Medulla oblongata (tissue), 1 donor: ENCODE results near the gene OR5K4.
"Not testable (repeated sequence)": the region's sequence is repeated elsewhere in the genome, so short reads cannot be mapped to it uniquely, and the experiment has no call there.

ENCODE experiments used
- DNase-seq: peaks from one replicate; pipeline ENCODE4 v3.0.0-alpha.2; 2015; ENCODE audit errors: extremely low spot score

OR5K4 gene

DNA sequence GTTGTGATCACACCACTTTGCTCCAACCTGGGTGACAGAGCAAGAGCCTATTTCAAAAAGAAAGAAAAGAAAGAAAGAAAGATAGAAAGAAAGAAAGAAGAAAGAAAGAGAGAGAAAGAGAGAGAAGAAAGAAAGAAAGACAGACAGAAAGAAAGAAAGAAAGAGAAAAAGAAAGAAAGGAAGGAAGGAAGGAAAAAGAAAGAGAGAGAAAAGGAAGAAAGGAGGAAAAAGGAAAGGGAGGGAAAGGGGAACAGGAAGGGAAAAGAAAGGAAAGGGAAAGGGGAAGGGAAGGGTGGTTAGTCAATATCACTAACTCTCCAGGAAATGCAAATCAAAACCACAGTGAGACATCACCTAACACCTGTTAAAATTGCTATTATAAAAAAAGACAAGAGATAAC is 18.2 kb downstream of the OR5K4 start:
- no peak for DNase-seq

DNA sequence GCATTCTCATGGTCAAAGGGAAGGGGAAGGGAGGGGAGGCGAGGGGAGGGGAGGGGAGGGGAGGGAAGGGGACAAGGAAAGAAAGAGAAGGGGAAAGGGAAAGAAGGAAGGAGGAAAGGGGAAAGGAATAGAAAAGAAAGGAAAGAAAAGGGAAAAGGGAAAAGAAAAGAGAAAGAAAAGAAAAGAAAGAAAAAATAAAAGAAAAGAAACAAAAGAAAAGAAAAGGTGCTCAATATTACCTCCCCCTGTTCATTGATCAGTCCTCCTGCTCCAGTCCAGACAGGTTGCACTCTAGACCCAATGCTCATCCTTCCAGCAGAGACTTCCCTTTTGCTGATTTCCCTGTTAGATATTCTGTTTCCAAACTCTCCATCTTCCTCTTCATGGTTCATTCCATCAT is 18.8 kb downstream of the OR5K4 start:
- no peak for DNase-seq

DNA sequence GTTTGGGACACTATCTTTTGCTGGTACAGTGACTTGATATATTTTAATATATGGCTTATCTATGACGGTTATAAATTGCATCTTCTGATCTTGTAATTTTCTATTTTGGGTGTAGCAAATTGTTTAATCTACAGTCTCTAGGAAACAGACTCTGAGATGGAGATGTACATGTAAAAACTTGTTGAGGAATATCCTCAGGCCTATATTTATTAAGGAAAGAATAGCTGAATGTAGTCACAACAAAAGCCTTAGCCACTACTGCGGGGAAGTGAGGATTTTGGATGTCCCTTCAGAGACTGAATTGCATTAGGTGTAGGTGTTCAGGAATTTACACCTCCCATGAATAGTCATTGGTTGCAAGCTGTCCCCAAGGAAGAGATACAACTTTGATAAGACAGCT is 23.0 kb downstream of the OR5K4 start:
- no peak for DNase-seq

DNA sequence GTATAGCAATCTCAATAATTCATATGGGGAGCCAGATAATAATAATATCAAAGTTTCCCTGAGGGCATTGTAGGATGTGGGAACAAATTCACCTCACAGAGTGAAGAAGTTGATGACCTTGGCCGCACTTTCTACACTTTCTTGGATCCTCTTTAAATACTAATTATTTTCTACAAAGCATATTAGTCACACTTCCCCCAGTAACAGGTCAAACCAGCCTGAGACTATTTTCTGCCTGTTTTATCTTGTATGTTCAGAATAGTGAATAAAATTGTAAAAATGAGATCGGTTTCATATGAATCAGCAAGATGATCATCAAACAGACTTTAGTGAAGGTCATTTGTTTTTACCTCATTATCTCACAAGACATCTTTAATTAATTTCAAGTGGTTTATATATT is 34.5 kb downstream of the OR5K4 start:
- DNase-seq: no peak

DNA sequence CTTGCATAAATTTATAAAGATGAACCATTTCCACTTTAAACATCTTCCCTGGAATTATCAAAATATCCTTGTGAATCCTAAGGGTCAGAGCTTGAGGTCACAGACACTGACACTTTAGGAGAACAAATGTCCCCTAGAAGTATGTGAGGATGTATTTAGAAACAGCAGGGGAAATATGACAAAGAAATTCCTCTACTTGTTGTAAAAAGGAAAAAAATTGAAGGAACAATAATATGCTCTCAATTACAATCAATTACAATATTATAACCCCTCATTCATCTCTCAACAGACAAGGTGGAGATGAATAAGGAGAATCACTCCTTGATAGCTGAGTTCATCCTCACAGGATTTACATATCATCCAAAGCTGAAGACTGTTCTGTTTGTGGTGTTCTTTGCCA is 36.7 kb downstream of the OR5K4 start, which contains the start of gene OR5K3:
OR5K3 (plus strand) TSS at position 301 of the 400 bp plus-strand sequence; CDS start at position 301, 0 bp downstream.
- no peak for DNase-seq

DNA sequence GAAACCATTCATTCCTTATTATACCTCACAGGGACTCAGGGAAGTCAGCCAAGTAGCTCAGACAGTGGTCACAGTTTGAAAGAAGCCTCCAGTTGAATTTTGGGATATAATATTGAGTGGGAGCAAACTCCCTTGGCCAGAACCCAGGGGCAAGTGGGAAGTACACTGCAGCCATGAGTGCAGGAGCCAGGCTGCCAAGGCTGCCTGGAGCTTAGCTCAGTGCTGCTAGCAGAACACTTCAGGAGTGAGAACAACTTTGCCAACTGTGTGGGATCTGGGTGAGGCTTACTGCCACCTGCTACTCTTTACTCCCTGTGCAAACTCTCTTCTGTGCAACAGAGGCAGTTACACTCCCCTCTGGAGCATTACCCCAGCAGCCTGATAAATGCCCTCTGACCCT is 41.4 kb downstream of the OR5K4 start:
- peak; percentile 3 for DNase-seq

DNA sequence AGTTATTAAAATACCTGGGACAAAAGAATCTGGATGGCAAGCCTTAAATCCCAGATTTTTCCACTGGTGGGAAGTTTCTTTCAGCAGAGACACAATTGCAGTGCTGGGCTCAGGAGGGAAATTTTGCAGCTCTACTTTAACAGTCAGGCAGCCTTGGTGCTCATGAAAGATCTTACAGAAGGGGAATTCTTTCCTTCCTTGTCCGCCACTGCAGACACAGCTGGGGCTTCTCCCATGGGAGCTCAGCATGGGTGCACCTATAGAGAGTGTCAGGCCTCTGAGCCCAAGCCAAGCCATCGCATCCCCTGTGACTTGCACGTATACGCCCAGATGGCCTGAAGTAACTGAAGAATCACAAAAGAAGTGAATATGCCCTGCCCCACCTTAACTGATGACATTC is 42.8 kb downstream of the OR5K4 start:
- not testable (repeated sequence) for DNase-seq

DNA sequence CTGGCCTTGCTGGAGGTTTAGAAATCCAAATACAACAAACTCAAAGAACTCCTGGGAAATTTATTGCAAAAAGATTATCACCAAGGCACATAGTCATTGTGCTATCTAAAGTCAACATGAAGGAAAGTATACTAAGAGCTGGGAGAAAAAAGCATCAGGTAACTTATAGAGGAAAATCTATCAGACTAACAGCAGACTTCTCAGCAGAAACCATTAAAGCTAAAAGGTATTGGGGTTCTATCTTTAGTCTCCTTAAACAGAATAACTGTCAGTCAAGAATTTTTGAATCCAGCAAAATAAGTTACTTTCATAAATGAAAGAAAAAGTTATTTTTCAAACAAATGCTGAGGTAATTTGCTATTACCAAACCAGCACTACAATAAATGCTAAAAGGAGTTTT is 44.9 kb downstream of the OR5K4 start:
- DNase-seq: no peak

DNA sequence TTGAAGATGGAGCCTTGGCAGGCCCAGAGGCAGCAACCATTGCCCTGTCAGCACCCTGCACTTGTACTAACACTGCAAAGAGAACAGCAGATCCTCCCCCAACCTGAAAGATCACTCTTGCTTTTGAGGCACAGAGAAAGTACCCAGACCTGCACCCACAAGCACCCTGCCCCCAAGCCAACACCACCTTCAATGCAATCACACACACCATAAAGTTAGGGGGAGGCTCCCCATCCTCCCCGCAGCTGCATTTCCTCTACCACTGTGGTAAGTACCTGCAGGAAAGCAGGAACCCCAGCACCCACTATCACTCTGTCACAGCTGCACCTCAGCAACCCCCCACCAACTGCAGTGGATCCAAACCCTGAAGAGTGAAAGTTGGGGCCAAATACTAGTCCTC is 48.9 kb downstream of the OR5K4 start:
- no peak for DNase-seq

DNA sequence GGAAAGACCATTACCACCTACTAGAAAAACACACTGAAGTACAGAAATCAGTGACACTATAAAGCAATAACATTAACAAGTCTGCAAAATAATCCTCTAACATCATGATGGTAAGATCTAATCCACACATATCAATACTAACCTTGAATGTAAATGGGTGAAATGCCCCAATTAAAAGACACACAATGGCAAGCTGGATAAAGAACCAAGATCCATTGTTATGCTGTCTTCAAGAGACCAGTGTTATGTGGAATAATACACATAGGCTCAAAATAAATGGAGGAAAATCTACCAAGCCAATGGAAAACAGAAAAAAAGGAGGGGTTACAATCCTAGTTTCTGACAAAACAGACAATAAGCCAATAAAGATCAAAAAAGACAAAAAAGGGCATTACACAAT is 50.4 kb downstream of the OR5K4 start:
- DNase-seq: no peak
